T-cell (primary cell): Measurements from ENCODE around the gene CCDC196. TPM values are rescaled to one million over a fixed set of nuclear protein-coding genes. Genes with fewer than 3 reads are reported as not detected.

Experiments used
- ATAC-seq, 4 experiments: fragments of 200-7000 bp in 3 of 4; fragments of 150-1000 bp in 1 of 4; cut with Tn5 transposase; replicated peaks in 1 of 4; 1 replicate in 3 of 4; 2 replicates in 1 of 4; pipeline ENCODE4 v1.10.0; 2021; ENCODE audit warnings: moderate library complexity in 3 of 4, mild to moderate bottlenecking in 2 of 4, moderate number of reproducible peaks in 1 of 4
- CTCF ChIA-PET, 2 donors: fragments of 300-600 bp; sonication (Branson Sonifier 250); formaldehyde crosslinking; loops; one replicate each; lab custom pipeline; 2022; ENCODE audit warnings: antibody characterized with exemption in 2 of 2; lab: Charles Lee
- POLR2A ChIA-PET, 2 donors: fragments of 300-600 bp; sonication (Branson Sonifier 250); formaldehyde crosslinking; loops; one replicate each; lab custom pipeline; 2022; ENCODE audit warnings: antibody characterized with exemption in 2 of 2; lab: Charles Lee
- DNase-seq, 35 experiments: peaks; one replicate each; pipeline versions ENCODE4 v3.0.0 to v3.0.0-alpha.2; 2013 to 2023
- H3K27ac ChIP-seq: one replicate; pipeline ENCODE4 v1.5.1; 2013; ENCODE audit warnings: low read length
- H3K27me3 ChIP-seq, 2 experiments: replicated peaks in 1 of 2; 1 replicate in 1 of 2; 2 replicates in 1 of 2; pipeline versions ENCODE4 v1.6.1 to v1.7.0; 2013; ENCODE audit warnings: low read length in 1 of 2, mixed read lengths in 1 of 2; ENCODE audit not compliant: control insufficient read depth in 2 of 2, insufficient read depth in 2 of 2; ENCODE audit errors: extremely low read depth in 1 of 2
- H3K36me3 ChIP-seq, 2 donors: 1 replicate in 1 of 2; 2 replicates in 1 of 2; pipeline versions ENCODE4 v1.6.1 to v1.7.0; 2013; ENCODE audit warnings: low read length in 1 of 2; ENCODE audit not compliant: control insufficient read depth in 2 of 2, insufficient read depth in 1 of 2; ENCODE audit errors: extremely low read depth in 1 of 2
- H3K4me1 ChIP-seq, 2 experiments: 1 replicate in 1 of 2; 2 replicates in 1 of 2; pipeline versions ENCODE4 v1.6.1 to v1.7.0; 2013; ENCODE audit warnings: low read length in 2 of 2, mixed read lengths in 1 of 2; ENCODE audit not compliant: insufficient read depth in 2 of 2, control insufficient read depth in 1 of 2; ENCODE audit errors: extremely low read depth in 1 of 2
- H3K4me3 ChIP-seq, 2 donors: 1 replicate in 1 of 2; 2 replicates in 1 of 2; pipeline versions ENCODE4 v1.5.1 to v1.7.0; 2013; ENCODE audit warnings: mild to moderate bottlenecking in 2 of 2, low read length in 1 of 2, moderate library complexity in 1 of 2; ENCODE audit not compliant: control insufficient read depth in 1 of 2; ENCODE audit errors: extremely low read depth in 1 of 2
- H3K9me3 ChIP-seq: 2 replicates; pipeline ENCODE4 v1.7.0; 2013
- H3K27ac Mint-ChIP-seq, 2 donors: one replicate each; pipeline ENCODE4 v1.8.0; 2020 to 2021; ENCODE audit warnings: mild to moderate bottlenecking in 2 of 2, mixed read lengths in 2 of 2
- H3K27me3 Mint-ChIP-seq, 2 donors: one replicate each; pipeline ENCODE4 v1.8.0; 2021 to 2022; ENCODE audit warnings: mixed read lengths in 2 of 2
- H3K36me3 Mint-ChIP-seq: one replicate; pipeline ENCODE4 v1.8.0; 2021; ENCODE audit warnings: mixed read lengths
- H3K4me1 Mint-ChIP-seq, 3 donors: one replicate each; pipeline ENCODE4 v1.8.0; 2020 to 2022; ENCODE audit warnings: mixed read lengths in 3 of 3, mild to moderate bottlenecking in 1 of 3
- H3K4me3 Mint-ChIP-seq, 3 donors: one replicate each; pipeline ENCODE4 v1.8.0; 2020 to 2022; ENCODE audit warnings: mild to moderate bottlenecking in 3 of 3, mixed read lengths in 3 of 3, moderate library complexity in 3 of 3
- H3K9me3 Mint-ChIP-seq, 3 donors: one replicate each; pipeline ENCODE4 v1.8.0; 2020 to 2022; ENCODE audit warnings: mixed read lengths in 3 of 3
- WGBS: methylation state at CpG from one replicate; pipeline ENCODE4 v1.1.5; 2013; ENCODE audit warnings: missing lambda C conversion rate; ENCODE audit not compliant: insufficient coverage; 5-methylcytosine and 5-hydroxymethylcytosine counted together
- total RNA-seq, 35 experiments: library from RNA in 6 of 35; stranded (reverse) in 6 of 35; fragments of 120-200 nt in 1 of 35; gene quantifications; one replicate each; pipeline versions ENCODE4 v1.2.1 to v1.2.4 and lab custom pipeline; 2013 to 2026

The CCDC196 gene
- total RNA-seq, 5 donors from 2014 or later (not counting 1 experiment from before 2014, with no cell fraction given) = not detected

GRCh38 chr14:66490143-66491111 lies 4.3 kb downstream of the CCDC196 start:
- no peak overlapping the region for H3K4me3 ChIP-seq
- no peak overlapping the region for H3K27ac ChIP-seq
- H3K27me3 Mint-ChIP-seq = no peaks in the 10 kb centered on the region
- H3K9me3 ChIP-seq = no peaks in the 10 kb centered on the region
- ChIA-PET CTCF (interaction anchor here in 1 of 2 donors (0.6 kb wide), 1 partner anchor 767 kb away, joined by 4 read pairs; no protein-coding TSS in a partner anchor), POLR2A (no interaction called here)
- no peaks in the 10 kb centered on the region for H3K36me3 ChIP-seq
- H3K4me1 ChIP-seq = no peaks in the 10 kb centered on the region
- no peak overlapping the region for H3K4me3 Mint-ChIP-seq
- DNase-seq (no peak), ATAC-seq (no peak)
- no peaks in the 10 kb centered on the region for H3K9me3 Mint-ChIP-seq
- H3K4me1 Mint-ChIP-seq = peaks cover 0 to 1% (median 1%) of the 10 kb centered on the region in 3 donors
- no peaks in the 10 kb centered on the region for H3K36me3 Mint-ChIP-seq
- no peak overlapping the region for H3K27ac Mint-ChIP-seq
- H3K27me3 ChIP-seq = no peaks in the 10 kb centered on the region
- 72% methylated on average over 2 of the region's 3 CpGs for WGBS

GRCh38 chr14:66493750-66494149 lies 7.6 kb downstream of the CCDC196 start:
- Histone ChIP-seq H3K27ac (no peak overlapping the region), H3K27me3 (no peaks in the 10 kb centered on the region), H3K4me3 (no peak overlapping the region), H3K9me3 (no peaks in the 10 kb centered on the region), H3K36me3 (no peaks in the 10 kb centered on the region), H3K4me1 (peaks cover 0 to 7% of the 10 kb centered on the region in 2 experiments)
- Mint-ChIP-seq H3K9me3 (no peaks in the 10 kb centered on the region), H3K4me3 (no peak overlapping the region), H3K27me3 (no peaks in the 10 kb centered on the region), H3K4me1 (peaks cover 18 to 20% (median 18%) of the 10 kb centered on the region in 3 donors), H3K36me3 (no peaks in the 10 kb centered on the region), H3K27ac (no peak overlapping the region)
- ChIA-PET POLR2A (no interaction called here), CTCF (no interaction called here)
- DNase-seq (no peak), ATAC-seq (no peak)

GRCh38 chr14:66495218-66496098 lies 9.3 kb downstream of the CCDC196 start:
- no peak overlapping the region for H3K27ac ChIP-seq
- H3K4me1 ChIP-seq = peaks cover 0 to 7% of the 10 kb centered on the region in 2 experiments
- ChIA-PET CTCF (interaction anchor here (0.5 to 1.0 kb wide), 4 partner anchors 11 to 793 kb away, joined by 3 to 5 read pairs (median 3); no protein-coding TSS in a partner anchor), POLR2A (no interaction called here)
- Mint-ChIP-seq H3K27ac (no peak overlapping the region), H3K9me3 (no peaks in the 10 kb centered on the region), H3K27me3 (no peaks in the 10 kb centered on the region), H3K4me1 (peaks cover 18 to 20% (median 18%) of the 10 kb centered on the region in 3 donors), H3K36me3 (no peaks in the 10 kb centered on the region), H3K4me3 (no peak overlapping the region)
- no CpG with 5 or more reads among the region's 4 CpGs for WGBS
- H3K9me3 ChIP-seq = no peaks in the 10 kb centered on the region
- ATAC-seq (peak; percentile 72 to 77 (median 74)), DNase-seq (peak in 17 of 35 experiments; percentile 1 to 70 (median 11))
- no peak overlapping the region for H3K4me3 ChIP-seq
- no peaks in the 10 kb centered on the region for H3K36me3 ChIP-seq
- H3K27me3 ChIP-seq = no peaks in the 10 kb centered on the region

GRCh38 chr14:66496188-66496807 lies 10.1 kb downstream of the CCDC196 start:
- no peaks in the 10 kb centered on the region for H3K9me3 Mint-ChIP-seq
- H3K27ac Mint-ChIP-seq = peak overlapping the region; percentile 59 to 86
- no CpG with 5 or more reads among the region's 4 CpGs for WGBS
- Histone ChIP-seq H3K4me3 (no peak overlapping the region), H3K4me1 (peaks cover 0 to 7% of the 10 kb centered on the region in 2 experiments), H3K27me3 (no peaks in the 10 kb centered on the region), H3K9me3 (no peaks in the 10 kb centered on the region), H3K27ac (no peak overlapping the region), H3K36me3 (no peaks in the 10 kb centered on the region)
- ChIA-PET POLR2A (no interaction called here), CTCF (interaction anchor here in 1 of 2 donors (0.8 to 2.3 kb wide), 4 partner anchors 11 to 1081 kb away, joined by 3 to 10 read pairs (median 4); partner anchors contain the start of gene GPHN)
- no peaks in the 10 kb centered on the region for H3K27me3 Mint-ChIP-seq
- ATAC-seq = no peak
- peaks cover 18 to 20% (median 18%) of the 10 kb centered on the region in 3 donors for H3K4me1 Mint-ChIP-seq
- DNase-seq = no peak
- no peaks in the 10 kb centered on the region for H3K36me3 Mint-ChIP-seq
- peak overlapping the region in 1 of 3 donors; percentile 20 for H3K4me3 Mint-ChIP-seq

GRCh38 chr14:66496911-66497310 lies 10.7 kb downstream of the CCDC196 start:
- peaks cover 0 to 7% of the 10 kb centered on the region in 2 experiments for H3K4me1 ChIP-seq
- H3K27me3 ChIP-seq = no peaks in the 10 kb centered on the region
- peak in 2 of 4 experiments; percentile 62 to 66 for ATAC-seq
- no peaks in the 10 kb centered on the region for H3K36me3 ChIP-seq
- peaks cover 0 to 3% of the 10 kb centered on the region in 2 donors for H3K27me3 Mint-ChIP-seq
- DNase-seq = peak in 6 of 35 experiments; percentile 0 to 24 (median 11)
- H3K27ac Mint-ChIP-seq = peak overlapping the region; percentile 59 to 86
- ChIA-PET POLR2A (no interaction called here), CTCF (interaction anchor here in 1 of 2 donors (0.7 to 2.3 kb wide), 6 partner anchors 11 to 1082 kb away, joined by 3 to 10 read pairs (median 4); partner anchors contain the start of gene GPHN)
- no peaks in the 10 kb centered on the region for H3K9me3 ChIP-seq
- no peaks in the 10 kb centered on the region for H3K9me3 Mint-ChIP-seq
- 36% methylated on average over 2 of the region's 2 CpGs for WGBS
- H3K4me3 Mint-ChIP-seq = peak overlapping the region in 1 of 3 donors; percentile 20
- H3K36me3 Mint-ChIP-seq = peaks cover 2% of the 10 kb centered on the region
- H3K4me3 ChIP-seq = no peak overlapping the region
- H3K27ac ChIP-seq = no peak overlapping the region
- peaks cover 18 to 20% (median 18%) of the 10 kb centered on the region in 3 donors for H3K4me1 Mint-ChIP-seq
